HepG2 (cell line): Measurements from ENCODE around the gene RIPOR3.

Experiments
- ARNTL ChIP-seq: sonication (generic); formaldehyde crosslinking; IDR thresholded peaks from 2 replicates; pipeline ENCODE4 v1.4.0; 2020; ENCODE audit warnings: mild to moderate bottlenecking, missing genetic modification reagents
- CBFB ChIP-seq: sonication (generic); formaldehyde crosslinking; IDR thresholded peaks from 2 replicates; pipeline ENCODE4 v1.4.0; 2020; ENCODE audit warnings: missing genetic modification reagents
- CTCF ChIP-seq: sonication (generic); formaldehyde crosslinking; IDR thresholded peaks from 2 replicates; pipeline ENCODE4 v1.5.0; 2020; ENCODE audit warnings: mild to moderate bottlenecking, missing genetic modification reagents, moderate library complexity
- FOXC1 ChIP-seq: sonication (generic); formaldehyde crosslinking; IDR thresholded peaks from 2 replicates; pipeline ENCODE4 v1.8.0; 2022; ENCODE audit warnings: mild to moderate bottlenecking, missing genetic modification reagents, borderline replicate concordance
- GPN1 ChIP-seq: sonication (generic); formaldehyde crosslinking; IDR thresholded peaks from 2 replicates; pipeline ENCODE4 v1.5.1; 2020; ENCODE audit warnings: missing genetic modification reagents, borderline replicate concordance
- HOXD1 ChIP-seq: sonication (generic); formaldehyde crosslinking; IDR thresholded peaks from 2 replicates; pipeline ENCODE4 v1.5.0; 2020; ENCODE audit warnings: missing genetic modification reagents
- MYC ChIP-seq: sonication (generic); formaldehyde crosslinking; IDR thresholded peaks from 2 replicates; pipeline ENCODE4 v1.9.0; 2021; ENCODE audit warnings: missing genetic modification reagents, borderline replicate concordance
- POLR2AphosphoS5 ChIP-seq: IDR thresholded peaks from 2 replicates; pipeline ENCODE4 v1.6.1; 2012; ENCODE audit warnings: low read depth, low read length
- RAD51 ChIP-seq: fragments of 450-650 bp; IDR thresholded peaks from 2 replicates; pipeline ENCODE4 v1.6.1; 2016; ENCODE audit warnings: borderline replicate concordance
- SP2 ChIP-seq: sonication (generic); formaldehyde crosslinking; IDR thresholded peaks from 2 replicates; pipeline ENCODE4 v1.5.1; 2020; ENCODE audit warnings: mild to moderate bottlenecking, missing genetic modification reagents

DNA sequence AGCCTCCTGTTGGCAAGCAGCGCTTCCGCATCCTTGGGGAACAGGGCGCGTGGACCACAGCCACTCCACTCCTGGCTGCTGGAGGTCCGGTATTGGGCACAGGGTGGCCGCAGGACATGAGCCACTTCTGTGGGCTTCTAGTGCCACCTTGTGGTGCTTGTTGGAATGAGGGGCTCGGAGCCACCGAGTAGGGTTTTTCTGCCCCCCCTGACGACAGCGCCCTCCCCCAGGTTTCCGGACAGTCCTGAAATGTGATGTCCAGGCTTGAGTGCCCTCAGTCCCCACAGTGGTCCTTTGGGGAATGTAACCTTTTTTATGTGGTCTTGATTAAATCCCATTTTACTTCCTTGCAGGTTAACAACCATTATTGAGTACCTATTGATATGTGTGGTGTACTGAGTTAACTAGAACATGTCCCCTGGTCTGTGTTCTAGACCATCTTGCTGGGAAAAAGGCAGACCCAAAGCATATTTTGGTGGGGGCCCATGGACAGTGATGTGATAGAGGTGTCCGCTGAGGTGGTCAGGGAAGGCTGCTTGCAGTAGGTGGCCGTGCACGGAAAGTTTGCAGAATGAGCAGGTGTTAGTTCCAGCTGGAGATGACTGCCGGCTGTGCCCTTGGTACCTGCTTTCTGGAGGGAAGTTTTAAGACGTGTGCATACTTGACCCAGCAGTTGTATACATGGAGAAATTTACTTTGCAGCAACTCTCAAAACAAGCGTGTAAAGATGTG, 111.2 kb downstream of the RIPOR3 start:
- TF ChIP-seq CBFB (CRISPR knock-in tag), result no peak
- no peak for TF ChIP-seq SP2 (CRISPR knock-in tag)
- peak; percentile 99 for TF ChIP-seq CTCF
- TF ChIP-seq ARNTL (CRISPR knock-in tag), result no peak
- no peak for TF ChIP-seq POLR2AphosphoS5
- no peak for TF ChIP-seq GPN1
- TF ChIP-seq RAD51, result no peak
- TF ChIP-seq FOXC1 (CRISPR knock-in tag), result no peak
- no peak for TF ChIP-seq HOXD1 (CRISPR knock-in tag)
- peak; percentile 18; the same call in 1 of the 2 replicates for TF ChIP-seq MYC (CRISPR knock-in tag)
